NCI-H1436 (cell line): Measurements from ENCODE around the gene CBLB.
"Not testable (repeated sequence)": the region's sequence is repeated elsewhere in the genome, so short reads cannot be mapped to it uniquely, and the experiment has no call there.

Experiments
- DNase-seq: peaks from one replicate; lab custom pipeline; 2025; lab: John Stamatoyannopoulos, UW

The CBLB gene

GRCh38 chr3:105816833-105817232 lies 52.0 kb downstream of the CBLB start:
- DNase-seq, result no peak

- not testable (repeated sequence) for DNase-seq
Observed at GRCh38 chr3:105815331-105815730, 53.5 kb downstream of the CBLB start.

DNA sequence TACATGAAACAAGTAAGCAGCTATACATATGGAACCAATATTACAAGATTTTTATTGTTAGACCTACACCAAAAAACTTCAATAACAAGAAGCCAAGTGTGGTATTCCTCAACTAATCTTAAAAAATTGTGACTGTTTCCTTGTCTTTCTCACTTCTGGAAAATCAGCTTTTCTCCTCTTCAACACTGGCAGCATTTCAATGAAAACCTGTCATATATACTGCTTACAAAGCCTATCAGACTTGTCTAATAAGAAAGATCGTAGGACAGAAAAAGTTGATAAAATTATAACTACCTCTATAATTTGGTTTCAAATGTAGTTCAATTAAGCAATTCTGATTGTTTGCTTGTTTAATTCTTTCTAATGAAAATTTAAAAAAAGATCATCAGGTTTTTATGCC lies 55.1 kb downstream of the CBLB start:
- no peak for DNase-seq

- no peak for DNase-seq
Observed at GRCh38 chr3:105812194-105812586, 56.6 kb downstream of the CBLB start.

DNA sequence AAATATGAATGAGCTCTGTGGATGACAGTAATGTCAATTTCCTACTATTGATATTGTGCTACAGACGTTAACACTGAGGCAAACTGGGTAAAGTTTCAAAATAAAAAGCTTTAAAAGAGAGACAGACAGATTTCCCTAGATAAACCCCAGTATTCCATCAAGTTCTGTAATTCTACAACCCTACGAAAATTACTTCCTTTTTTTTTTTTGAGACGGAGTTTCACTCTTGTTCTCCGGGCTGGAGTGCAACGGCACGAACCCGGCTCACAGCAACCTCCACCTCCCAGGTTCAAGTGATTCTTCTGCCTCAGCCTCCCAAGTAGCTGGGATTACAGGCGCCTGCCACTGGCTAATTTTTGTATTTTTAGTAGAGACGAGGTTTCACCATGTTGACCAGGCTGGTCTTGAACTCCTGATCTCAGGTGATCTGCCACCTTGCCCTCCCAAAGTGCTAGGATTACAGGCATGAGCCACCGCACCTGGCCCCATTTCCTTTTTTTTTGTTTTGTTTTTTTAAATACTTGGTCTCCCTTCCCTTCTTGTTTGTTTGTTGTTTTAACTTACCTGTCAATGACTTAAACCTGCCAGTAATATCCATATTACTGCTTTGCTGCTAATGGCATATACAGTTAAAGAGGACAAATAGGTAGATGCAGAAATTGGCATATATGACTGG lies 57.2 kb downstream of the CBLB start:
- DNase-seq, result no peak

DNA sequence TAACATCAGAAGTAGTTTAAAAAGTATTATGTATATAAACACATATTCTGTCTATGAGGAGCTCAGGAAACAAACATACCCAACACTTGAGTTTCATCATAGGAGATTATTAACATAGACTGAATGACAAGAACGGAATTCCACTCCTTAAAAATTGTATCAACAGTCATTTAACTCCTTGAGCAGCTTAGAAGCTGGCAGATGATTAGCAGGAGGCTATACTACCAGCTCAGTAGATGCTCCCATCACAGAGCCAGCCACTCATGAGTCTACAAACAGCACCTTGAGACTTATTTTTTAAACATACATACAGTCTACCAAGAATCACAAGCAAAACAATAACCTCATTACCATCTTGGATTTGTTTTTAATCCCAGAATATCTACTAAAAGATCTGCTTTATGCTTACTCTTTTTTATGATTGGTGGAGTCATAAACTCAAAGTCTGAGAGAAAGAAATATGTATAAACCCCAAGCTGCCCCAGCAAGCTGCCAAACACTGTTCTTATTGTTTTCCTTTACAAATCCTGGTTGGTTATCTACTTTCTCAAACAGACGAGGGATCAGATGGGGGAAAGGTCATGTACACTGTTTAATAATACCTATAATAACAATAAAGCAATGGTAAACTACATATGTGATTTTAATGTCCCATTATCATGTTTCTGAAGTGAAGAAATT lies 59.5 kb downstream of the CBLB start:
- no peak for DNase-seq

DNA sequence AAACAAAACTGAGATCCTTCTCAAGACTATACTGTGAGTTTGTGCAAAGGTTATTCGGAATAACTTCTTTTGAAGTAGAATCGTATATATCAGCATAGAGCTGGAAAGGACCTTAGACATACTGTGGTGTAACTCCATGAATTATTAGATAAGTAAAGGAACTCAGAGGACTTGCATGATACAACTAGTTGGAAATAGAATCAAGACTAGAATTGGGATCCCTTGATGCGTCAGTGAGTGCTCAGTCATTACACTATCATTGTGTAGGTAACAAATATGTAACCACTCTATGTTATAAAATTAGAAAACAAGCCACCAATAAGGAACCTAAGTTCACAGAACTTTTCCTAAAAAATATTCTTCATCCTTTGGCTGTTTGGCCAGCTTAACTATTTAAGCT lies 61.1 kb downstream of the CBLB start:
- no peak for DNase-seq

DNA sequence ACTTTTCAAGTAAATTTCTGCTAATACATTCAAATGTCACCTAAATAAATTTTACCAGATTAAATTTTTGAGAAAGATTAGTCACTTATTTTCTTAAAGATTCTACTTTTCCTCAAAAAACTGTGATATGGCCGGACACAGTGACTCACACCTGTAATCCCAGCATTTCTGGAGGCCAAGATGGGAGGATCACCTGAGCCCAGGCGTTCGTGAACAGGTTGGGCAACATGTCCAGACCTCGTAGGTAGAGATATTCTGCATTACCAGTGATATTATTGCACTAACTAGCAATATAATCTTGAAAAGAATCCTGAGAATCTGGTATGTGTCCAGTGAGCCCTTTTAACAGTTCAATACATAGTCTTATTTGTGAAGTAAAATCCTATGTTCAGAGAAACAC lies 61.7 kb downstream of the CBLB start:
- no peak for DNase-seq

DNA sequence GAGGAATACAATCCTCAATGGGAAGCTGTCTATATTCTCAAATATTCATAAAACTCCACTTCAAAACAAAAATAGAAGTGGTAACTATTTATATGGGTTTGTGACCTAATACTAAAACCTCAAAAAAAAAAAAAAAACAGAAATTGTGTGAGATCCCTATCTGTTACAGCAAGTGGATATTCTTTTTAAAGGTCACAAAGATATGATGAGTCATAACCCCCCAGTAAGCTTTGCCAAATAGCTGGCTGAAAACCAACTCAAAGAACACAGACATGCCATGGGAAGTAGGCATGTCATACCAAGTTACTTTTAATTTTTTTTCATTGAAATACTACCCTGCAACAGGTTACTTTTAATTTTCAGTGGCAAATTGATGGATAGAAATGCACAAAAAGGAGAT lies 62.5 kb downstream of the CBLB start:
- DNase-seq, result no peak

- DNase-seq, result no peak
Observed at GRCh38 chr3:105805404-105805803, 63.4 kb downstream of the CBLB start.

DNA sequence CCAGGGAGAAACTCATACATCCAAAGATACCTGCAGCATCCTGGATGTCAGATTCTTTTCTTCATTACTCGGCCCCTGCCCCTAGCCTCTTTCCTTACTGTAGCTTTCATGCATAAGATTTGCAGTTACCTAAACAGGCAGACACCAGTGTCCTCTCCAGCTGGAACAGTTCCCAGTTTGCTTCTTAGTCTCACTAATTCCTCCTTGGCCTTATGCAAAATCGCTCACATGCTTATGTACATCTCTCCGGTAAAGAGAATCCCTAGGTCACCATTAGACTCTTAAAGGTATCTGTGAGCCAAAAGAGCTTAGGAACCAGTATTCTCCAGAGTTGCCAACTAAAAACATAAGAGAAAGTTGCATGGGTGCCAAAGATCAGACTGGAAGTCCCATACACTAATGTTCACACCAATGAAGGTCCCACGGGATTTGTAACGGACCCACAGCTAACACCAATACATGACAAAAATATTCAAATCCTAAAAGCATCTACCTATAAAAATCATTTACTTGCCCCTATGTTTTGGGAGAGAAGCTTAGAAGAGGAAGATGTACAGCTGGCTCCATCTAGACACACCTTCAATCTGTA lies 66.6 kb downstream of the CBLB start:
- no peak for DNase-seq

DNA sequence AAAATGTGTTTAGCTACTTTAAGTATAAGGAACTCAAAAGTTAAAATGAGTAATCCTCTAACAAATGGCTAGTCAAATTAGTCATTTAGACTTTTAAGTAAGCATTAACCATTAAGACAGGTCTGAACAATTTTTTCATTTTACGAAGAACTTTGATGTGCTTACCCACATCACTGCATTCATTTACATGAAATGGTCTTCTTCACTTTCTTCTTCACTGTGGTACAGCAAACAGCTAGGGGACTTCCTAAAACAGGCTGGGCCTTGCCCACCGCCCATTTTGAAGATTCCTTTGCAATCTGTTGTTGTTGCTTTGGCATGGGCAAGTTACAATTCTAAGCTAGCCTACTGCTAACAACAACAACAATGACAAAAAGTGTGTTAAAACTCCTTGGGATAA lies 67.4 kb downstream of the CBLB start:
- no peak for DNase-seq

GRCh38 chr3:105800320-105800719 lies 68.5 kb downstream of the CBLB start:
- DNase-seq, result no peak

GRCh38 chr3:105799286-105799685 lies 69.5 kb downstream of the CBLB start:
- DNase-seq, result no peak

DNA sequence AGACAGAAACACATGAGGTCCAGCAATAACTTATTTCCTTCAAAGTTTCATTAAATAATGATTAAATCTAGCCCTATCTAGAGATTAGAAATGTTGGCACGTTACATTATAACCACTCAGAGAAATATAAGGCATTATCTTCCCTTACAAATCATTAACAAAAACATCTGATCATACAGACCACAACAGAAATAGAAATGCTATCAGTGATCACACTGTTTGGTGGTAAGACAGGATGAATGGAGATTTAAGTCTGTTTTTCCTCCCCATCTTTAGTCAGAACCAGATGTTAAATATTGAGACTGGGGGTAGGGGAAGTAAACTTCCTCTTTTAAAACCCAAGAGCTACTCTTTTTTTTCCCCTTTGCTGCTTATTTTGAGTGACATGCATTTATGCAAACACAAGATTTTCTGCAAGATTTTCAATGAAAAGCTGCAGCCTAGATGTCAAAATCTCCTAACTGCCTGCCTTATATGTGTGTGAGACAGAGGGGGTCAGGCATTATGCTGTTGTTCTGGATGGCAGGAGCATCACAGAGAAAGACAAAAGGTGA lies 70.4 kb downstream of the CBLB start:
- no peak for DNase-seq

GRCh38 chr3:105793040-105793439 lies 75.8 kb downstream of the CBLB start:
- DNase-seq, result no peak

- DNase-seq, result no peak
Observed at GRCh38 chr3:105791919-105792786, 76.7 kb downstream of the CBLB start.

DNA sequence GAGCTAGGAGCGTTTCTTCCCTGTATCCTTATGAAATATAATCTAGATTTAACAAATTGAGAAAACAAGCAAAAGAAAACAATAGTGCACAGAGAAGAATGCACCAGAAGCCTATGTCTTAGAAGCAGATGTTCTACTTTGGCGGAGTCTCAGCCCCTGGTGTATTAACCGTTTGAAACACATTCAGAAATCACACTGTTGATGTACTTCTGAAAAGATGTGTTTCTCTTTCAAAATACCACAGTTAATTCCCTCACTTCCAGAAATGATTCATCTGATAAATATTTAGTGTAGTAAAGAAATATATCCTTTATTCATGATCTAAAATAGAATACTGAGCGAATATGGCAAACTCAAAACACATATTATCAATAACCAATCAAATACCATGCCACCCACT lies 77.7 kb downstream of the CBLB start:
- DNase-seq, result no peak

GRCh38 chr3:105790534-105790933 lies 78.3 kb downstream of the CBLB start:
- no peak for DNase-seq

- no peak for DNase-seq
Observed at GRCh38 chr3:105788593-105788992, 80.2 kb downstream of the CBLB start.

- no peak for DNase-seq
Observed at GRCh38 chr3:105787453-105787852, 81.4 kb downstream of the CBLB start.

GRCh38 chr3:105786990-105787389 lies 81.8 kb downstream of the CBLB start:
- DNase-seq, result no peak
